B cell (primary cell): ENCODE data around the gene EPHB3. TPM values are rescaled to one million over a fixed set of nuclear protein-coding genes. Genes with fewer than 3 reads are reported as not detected.

ENCODE experiments used
- ATAC-seq: fragments of 200-7000 bp; cut with Tn5 transposase; one replicate; pipeline ENCODE4 v1.10.0; 2021; ENCODE audit warnings: low read depth, mild to moderate bottlenecking, moderate number of reproducible peaks, moderate library complexity
- CTCF ChIA-PET: fragments of 350-600 bp; sonication (Branson Sonifier 250); formaldehyde crosslinking; loops from one replicate; lab custom pipeline; 2021; ENCODE audit warnings: antibody characterized with exemption, inconsistent platforms; lab: Charles Lee
- POLR2A ChIA-PET: fragments of 350-600 bp; sonication (Branson Sonifier 250); formaldehyde crosslinking; loops from one replicate; lab custom pipeline; 2021; ENCODE audit warnings: antibody characterized with exemption; lab: Charles Lee
- DNase-seq: peaks from one replicate; pipeline ENCODE4 v3.0.0; 2013
- H2AFZ ChIP-seq: 2 replicates; pipeline ENCODE4 v1.6.1; 2012; ENCODE audit warnings: mild to moderate bottlenecking, low read depth, low read length; ENCODE audit not compliant: insufficient read depth, poor library complexity, severe bottlenecking
- H3K27ac ChIP-seq, 2 donors: 1 replicate in 1 of 2; 2 replicates in 1 of 2; pipeline ENCODE4 v1.5.1; 2012 to 2013; ENCODE audit warnings: low read length in 2 of 2, mild to moderate bottlenecking in 2 of 2, moderate library complexity in 1 of 2
- H3K27me3 ChIP-seq, 4 experiments: fragments of 200-600 bp in 1 of 4; sonication (generic) in 1 of 4; replicated peaks in 1 of 4; 1 replicate in 2 of 4; 2 replicates in 2 of 4; pipeline versions ENCODE4 v1.6.1 to v1.7.0; 2013 to 2016; ENCODE audit warnings: low read length in 3 of 4, mild to moderate bottlenecking in 2 of 4, mixed read lengths in 1 of 4, moderate library complexity in 1 of 4; ENCODE audit not compliant: insufficient read depth in 4 of 4, control insufficient read depth in 3 of 4; ENCODE audit errors: control extremely low read depth in 1 of 4
- H3K36me3 ChIP-seq, 2 experiments: replicated peaks in 1 of 2; 1 replicate in 1 of 2; 2 replicates in 1 of 2; pipeline versions ENCODE4 v1.6.1 to v1.7.1; 2013; ENCODE audit warnings: low read length in 1 of 2; ENCODE audit not compliant: insufficient read depth in 2 of 2, control insufficient read depth in 1 of 2; ENCODE audit errors: control extremely low read depth in 1 of 2, extremely low read depth in 1 of 2
- H3K4me1 ChIP-seq, 2 donors: fragments of 200-600 bp in 1 of 2; sonication (generic) in 1 of 2; 1 replicate in 1 of 2; 2 replicates in 1 of 2; pipeline versions ENCODE4 v1.5.1 to v1.6.1; 2013 to 2017; ENCODE audit warnings: low read length in 2 of 2; ENCODE audit not compliant: control insufficient read depth in 2 of 2, insufficient read depth in 2 of 2
- H3K4me2 ChIP-seq: replicated peaks from 2 replicates; pipeline ENCODE3; 2012; ENCODE audit warnings: mild to moderate bottlenecking, low read depth, low read length; ENCODE audit not compliant: poor library complexity, severe bottlenecking
- H3K4me3 ChIP-seq, 5 experiments: fragments of 200-600 bp in 1 of 5; sonication (generic) in 1 of 5; 1 replicate in 3 of 5; 2 replicates in 2 of 5; pipeline versions ENCODE4 v1.5.1 to v1.7.0; 2011 to 2016; ENCODE audit warnings: low read length in 4 of 5, mild to moderate bottlenecking in 4 of 5, low read depth in 2 of 5, control low read depth in 1 of 5, moderate library complexity in 1 of 5; ENCODE audit not compliant: insufficient read depth in 1 of 5; ENCODE audit errors: control extremely low read depth in 1 of 5, extremely low read depth in 1 of 5
- H3K79me2 ChIP-seq: fragments of 200-600 bp; sonication (generic); one replicate; pipeline ENCODE4 v1.6.0; 2016; ENCODE audit warnings: low read length; ENCODE audit not compliant: control insufficient read depth, insufficient read depth
- H3K9ac ChIP-seq: fragments of 200-600 bp; sonication (generic); 2 replicates; pipeline ENCODE4 v1.6.1; 2017; ENCODE audit warnings: mild to moderate bottlenecking, low read length, moderate library complexity
- H3K9me3 ChIP-seq, 3 donors: one replicate each; pipeline versions ENCODE4 v1.6.1 to v1.7.1; 2013; ENCODE audit warnings: low read length in 2 of 3; ENCODE audit not compliant: control insufficient read depth in 2 of 3, insufficient read depth in 1 of 3; ENCODE audit errors: control extremely low read depth in 1 of 3
- H4K20me1 ChIP-seq: 2 replicates; pipeline ENCODE4 v1.6.0; 2012; ENCODE audit warnings: mild to moderate bottlenecking, low read length; ENCODE audit not compliant: insufficient read depth, control insufficient read depth, poor library complexity, severe bottlenecking
- H3K27ac Mint-ChIP-seq: one replicate; pipeline ENCODE4 v1.8.0; 2021; ENCODE audit warnings: mixed read lengths
- H3K27me3 Mint-ChIP-seq: one replicate; pipeline ENCODE4 v1.8.0; 2021; ENCODE audit warnings: mixed read lengths
- H3K4me1 Mint-ChIP-seq: one replicate; pipeline ENCODE4 v1.8.0; 2021; ENCODE audit warnings: mixed read lengths
- H3K4me3 Mint-ChIP-seq: one replicate; pipeline ENCODE4 v1.8.0; 2021; ENCODE audit warnings: mixed read lengths
- H3K9me3 Mint-ChIP-seq: one replicate; pipeline ENCODE4 v1.8.0; 2022; ENCODE audit warnings: mixed read lengths; ENCODE audit not compliant: insufficient read depth
- EZH2 ChIP-seq: IDR thresholded peaks from 2 replicates; pipeline ENCODE4 v1.6.1; 2012; ENCODE audit warnings: borderline replicate concordance, low read depth, mild to moderate bottlenecking, moderate library complexity, low read length; ENCODE audit not compliant: insufficient read depth, poor library complexity, severe bottlenecking
- WGBS: methylation state at CpG from one replicate; pipeline ENCODE4 v1.1.5; 2013; ENCODE audit warnings: missing lambda C conversion rate; ENCODE audit not compliant: insufficient coverage; 5-methylcytosine and 5-hydroxymethylcytosine counted together
- intact Hi-C: fragments of 100-400 bp; cut with micrococcal nuclease; formaldehyde crosslinking; loops from one replicate; pipeline ENCODE4 v1.10.0; 2022
- polyA plus RNA-seq: library from polyadenylated mRNA; depleted of rRNA; stranded (reverse); fragments of >200 nt; gene quantifications from 2 replicates; pipeline ENCODE4 v1.2.3, GENCODE V29; 2012
- total RNA-seq, 2 donors: library from RNA; stranded (reverse); fragments of 120-200 nt in 1 of 2; gene quantifications; 1 replicate in 1 of 2; 2 replicates in 1 of 2; pipeline versions ENCODE4 v1.2.3 to v1.2.4, GENCODE V29; 2013 to 2022
- TF ChIP-seq, protein P1 (sequence below): fragments of 200-600 bp; IDR thresholded peaks from one replicate; pipeline ENCODE4 v1.8.0; 2022; ENCODE audit warnings: antibody characterized with exemption, mild to moderate bottlenecking

The EPHB3 gene
- total and polyA plus RNA-seq, 2 donors (not counting 1 experiment from before 2014, with no cell fraction given), result 0.06 to 0.07 TPM

DNA sequence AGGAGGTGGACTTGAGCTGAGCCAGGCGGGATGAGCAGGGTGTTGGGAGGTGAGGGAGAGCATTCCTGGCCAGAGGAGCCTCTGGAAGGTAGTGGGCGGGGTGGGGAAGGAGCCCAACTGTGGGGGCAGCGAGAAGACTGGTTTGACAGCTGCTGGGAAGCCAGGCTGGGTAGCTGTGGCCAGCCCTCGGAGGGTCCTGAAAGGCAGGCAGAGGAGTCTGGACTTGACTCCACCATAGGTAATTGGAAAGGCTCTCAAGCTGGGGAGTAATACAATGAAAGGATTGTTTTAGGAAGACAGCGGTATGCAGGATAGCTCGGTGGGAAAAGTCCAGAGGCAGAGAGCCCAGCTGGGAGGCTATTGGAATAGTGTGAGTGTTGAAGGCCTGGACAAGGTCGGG lies 17.2 kb downstream of the EPHB3 start:
- no peak overlapping the region for H3K4me3 ChIP-seq
- no peak overlapping the region for H3K27ac Mint-ChIP-seq
- no peaks in the 10 kb centered on the region for H4K20me1 ChIP-seq
- H3K9me3 ChIP-seq, result no peaks in the 10 kb centered on the region
- no peak overlapping the region for H3K27ac ChIP-seq
- peaks cover 8% of the 10 kb centered on the region for H3K4me1 Mint-ChIP-seq
- H3K9me3 Mint-ChIP-seq, result no peaks in the 10 kb centered on the region
- no peak overlapping the region for H3K4me2 ChIP-seq
- ATAC-seq (no peak), DNase-seq (no peak)
- H3K4me3 Mint-ChIP-seq, result no peak overlapping the region
- ChIA-PET POLR2A (no interaction called here), CTCF (interaction anchor here (1.4 to 2.9 kb wide), 2 partner anchors 17 to 199 kb away, joined by 6 to 10 read pairs; partner anchors contain the start of gene EPHB3)
- no peaks in the 10 kb centered on the region for H3K36me3 ChIP-seq
- intact Hi-C loops, result no loop called here
- H3K27me3 ChIP-seq, result peaks cover 0 to 21% (median 3%) of the 10 kb centered on the region in 4 experiments
- H3K79me2 ChIP-seq, result no peaks in the 10 kb centered on the region
- H3K27me3 Mint-ChIP-seq, result peaks cover 34% of the 10 kb centered on the region
- H3K4me1 ChIP-seq, result peaks cover 6 to 7% of the 10 kb centered on the region in 2 donors
- H3K9ac ChIP-seq, result no peak overlapping the region
- no peak overlapping the region for H2AFZ ChIP-seq
- 91% methylated on average over 7 of the region's 7 CpGs for WGBS
- TF ChIP-seq, protein P1, sequence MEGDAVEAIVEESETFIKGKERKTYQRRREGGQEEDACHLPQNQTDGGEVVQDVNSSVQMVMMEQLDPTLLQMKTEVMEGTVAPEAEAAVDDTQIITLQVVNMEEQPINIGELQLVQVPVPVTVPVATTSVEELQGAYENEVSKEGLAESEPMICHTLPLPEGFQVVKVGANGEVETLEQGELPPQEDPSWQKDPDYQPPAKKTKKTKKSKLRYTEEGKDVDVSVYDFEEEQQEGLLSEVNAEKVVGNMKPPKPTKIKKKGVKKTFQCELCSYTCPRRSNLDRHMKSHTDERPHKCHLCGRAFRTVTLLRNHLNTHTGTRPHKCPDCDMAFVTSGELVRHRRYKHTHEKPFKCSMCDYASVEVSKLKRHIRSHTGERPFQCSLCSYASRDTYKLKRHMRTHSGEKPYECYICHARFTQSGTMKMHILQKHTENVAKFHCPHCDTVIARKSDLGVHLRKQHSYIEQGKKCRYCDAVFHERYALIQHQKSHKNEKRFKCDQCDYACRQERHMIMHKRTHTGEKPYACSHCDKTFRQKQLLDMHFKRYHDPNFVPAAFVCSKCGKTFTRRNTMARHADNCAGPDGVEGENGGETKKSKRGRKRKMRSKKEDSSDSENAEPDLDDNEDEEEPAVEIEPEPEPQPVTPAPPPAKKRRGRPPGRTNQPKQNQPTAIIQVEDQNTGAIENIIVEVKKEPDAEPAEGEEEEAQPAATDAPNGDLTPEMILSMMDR, result no peak
- no peak for TF ChIP-seq EZH2

DNA sequence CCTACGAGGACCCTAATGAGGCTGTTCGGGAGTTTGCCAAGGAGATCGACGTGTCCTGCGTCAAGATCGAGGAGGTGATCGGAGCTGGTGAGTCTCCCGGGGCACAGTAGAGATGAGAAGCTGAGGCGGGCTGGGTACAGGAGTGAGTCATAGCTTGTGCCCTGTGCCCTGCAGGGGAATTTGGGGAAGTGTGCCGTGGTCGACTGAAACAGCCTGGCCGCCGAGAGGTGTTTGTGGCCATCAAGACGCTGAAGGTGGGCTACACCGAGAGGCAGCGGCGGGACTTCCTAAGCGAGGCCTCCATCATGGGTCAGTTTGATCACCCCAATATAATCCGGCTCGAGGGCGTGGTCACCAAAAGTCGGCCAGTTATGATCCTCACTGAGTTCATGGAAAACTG lies 17.9 kb downstream of the EPHB3 start:
- Mint-ChIP-seq H3K27ac (no peak overlapping the region), H3K9me3 (no peaks in the 10 kb centered on the region)

More for the DNA sequence above, 17.9 kb downstream of the EPHB3 start:
- Histone ChIP-seq H3K9me3 (no peaks in the 10 kb centered on the region), H3K9ac (no peak overlapping the region), H3K36me3 (no peaks in the 10 kb centered on the region), H3K27ac (no peak overlapping the region), H3K4me2 (no peak overlapping the region), H2AFZ (no peak overlapping the region), H4K20me1 (no peaks in the 10 kb centered on the region), H3K27me3 (peaks cover 0 to 26% (median 5%) of the 10 kb centered on the region in 4 experiments), H3K4me1 (peaks cover 9 to 12% of the 10 kb centered on the region in 2 donors), H3K4me3 (no peak overlapping the region), H3K79me2 (no peaks in the 10 kb centered on the region)
- WGBS, result 76% methylated on average over 22 of the region's 22 CpGs
- ChIA-PET CTCF (interaction anchor here (1.4 to 2.9 kb wide), 2 partner anchors 18 to 198 kb away, joined by 6 to 10 read pairs; partner anchors contain the start of gene EPHB3), POLR2A (no interaction called here)
- Mint-ChIP-seq H3K4me3 (no peak overlapping the region), H3K4me1 (peaks cover 12% of the 10 kb centered on the region), H3K27me3 (peaks cover 38% of the 10 kb centered on the region)
- ATAC-seq (no peak), DNase-seq (no peak)
- TF ChIP-seq, protein P1, result no peak
- TF ChIP-seq EZH2, result no peak
- intact Hi-C loops, result no loop called here
